SU-DHL-6 (cell line): ENCODE results near the gene SLX4.

ENCODE experiments used
- H2AFZ ChIP-seq: fragments of 200-600 bp; sonication (generic); 2 replicates; pipeline ENCODE4 v1.6.1; 2014; ENCODE audit warnings: low read depth, mild to moderate bottlenecking, moderate library complexity, mixed read lengths, antibody characterized with exemption, low read length; ENCODE audit not compliant: severe bottlenecking
- H3F3A ChIP-seq: fragments of 200-600 bp; shearing (Covaris generic); 2 replicates; pipeline ENCODE4 v1.6.0; 2016; ENCODE audit warnings: antibody characterized with exemption, mild to moderate bottlenecking; ENCODE audit not compliant: insufficient read depth
- H3K27ac ChIP-seq: fragments of 200-600 bp; sonication (generic); 2 replicates; pipeline ENCODE4 v1.5.1; 2016; ENCODE audit warnings: low read depth, mild to moderate bottlenecking, low read length, moderate library complexity, mixed read lengths
- H3K27me3 ChIP-seq: fragments of 200-600 bp; sonication (generic), shearing (Covaris generic); 2 replicates; pipeline ENCODE4 v1.6.0; 2014; ENCODE audit warnings: mild to moderate bottlenecking, low read length
- H3K36me3 ChIP-seq: fragments of 200-600 bp; sonication (generic); 2 replicates; pipeline ENCODE4 v1.6.1; 2014; ENCODE audit warnings: mild to moderate bottlenecking, low read length, mixed read lengths
- H3K4me2 ChIP-seq: fragments of 300-600, 200-600 bp; shearing (Covaris generic), sonication (generic); 2 replicates; pipeline ENCODE4 v1.6.0; 2014; ENCODE audit warnings: low read length, low read depth, mild to moderate bottlenecking; ENCODE audit not compliant: poor library complexity, severe bottlenecking
- H3K4me3 ChIP-seq: fragments of 200-600 bp; sonication (generic); 2 replicates; pipeline ENCODE4 v1.5.1; 2014; ENCODE audit warnings: antibody characterized with exemption, low read length, mild to moderate bottlenecking, mixed read lengths; ENCODE audit not compliant: insufficient read depth, poor library complexity, severe bottlenecking
- H3K79me2 ChIP-seq: fragments of 200-600 bp; sonication (generic); 2 replicates; pipeline ENCODE4 v1.6.1; 2014; ENCODE audit warnings: mild to moderate bottlenecking, low read length, moderate library complexity; ENCODE audit not compliant: insufficient read depth
- H3K9ac ChIP-seq: fragments of 200-600 bp; sonication (generic); 2 replicates; pipeline ENCODE4 v1.7.0; 2014; ENCODE audit warnings: mild to moderate bottlenecking, low read length
- H3K9me2 ChIP-seq: fragments of 200-600 bp; sonication (generic); replicated peaks from 2 replicates; pipeline ENCODE4 v1.6.1; 2014; ENCODE audit warnings: low read length; ENCODE audit not compliant: insufficient read depth
- H3K9me3 ChIP-seq: fragments of 200-600 bp; sonication (generic); 2 replicates; pipeline ENCODE4 v1.6.1; 2014; ENCODE audit warnings: low read length, mixed read lengths; ENCODE audit not compliant: insufficient read depth
- H4K20me1 ChIP-seq: fragments of 200-600 bp; sonication (generic); 2 replicates; pipeline ENCODE4 v1.6.1; 2014; ENCODE audit warnings: low read depth, mild to moderate bottlenecking, antibody characterized with exemption, low read length, moderate library complexity, mixed read lengths
- EZH2phosphoT487 ChIP-seq: fragments of 200-600 bp; sonication (generic), shearing (Covaris generic); conservative IDR thresholded peaks from 2 replicates; pipeline ENCODE4 v1.6.1; 2018; ENCODE audit warnings: mild to moderate bottlenecking, antibody characterized with exemption, low read length, moderate library complexity, mixed read lengths
- TF ChIP-seq, protein P1 (sequence below): fragments of 200-600 bp; sonication (generic); IDR thresholded peaks from one replicate; pipeline ENCODE4 v1.5.1; 2017; ENCODE audit warnings: antibody characterized with exemption, mild to moderate bottlenecking, low read length, moderate library complexity; ENCODE audit not compliant: insufficient read depth, poor library complexity, severe bottlenecking

The SLX4 gene

DNA sequence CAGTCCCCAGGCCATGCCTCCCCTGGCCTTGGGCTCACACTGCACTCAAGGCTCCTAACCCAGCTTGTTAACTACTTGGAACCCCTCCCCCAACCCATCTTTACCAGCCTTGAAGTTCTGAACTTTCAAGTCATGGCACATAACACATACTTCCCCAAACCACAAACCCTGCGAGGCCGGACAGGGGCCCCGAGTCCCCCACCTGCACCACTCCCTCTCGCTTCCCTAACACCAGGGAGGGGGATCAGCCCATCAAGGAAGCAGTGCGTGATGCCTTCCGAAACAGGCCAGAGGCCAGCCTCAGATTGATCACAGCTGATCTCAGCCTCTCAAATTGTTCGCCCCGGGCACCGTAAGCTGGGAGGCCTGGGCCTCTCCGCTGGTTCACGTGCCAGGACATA, 31.2 kb downstream of the SLX4 start:
- H3K79me2 ChIP-seq, result peaks cover 23% of the 10 kb centered on the region
- peak overlapping the region; percentile 77 for H3K4me2 ChIP-seq
- peak overlapping the region; percentile 54 for H3K9ac ChIP-seq
- no peaks in the 10 kb centered on the region for H3K36me3 ChIP-seq
- no peaks in the 10 kb centered on the region for H3K27me3 ChIP-seq
- H3F3A ChIP-seq, result peaks cover 35% of the 10 kb centered on the region
- H4K20me1 ChIP-seq, result no peaks in the 10 kb centered on the region
- H3K9me3 ChIP-seq, result no peaks in the 10 kb centered on the region
- TF ChIP-seq EZH2phosphoT487, result no peak
- TF ChIP-seq, protein P1, sequence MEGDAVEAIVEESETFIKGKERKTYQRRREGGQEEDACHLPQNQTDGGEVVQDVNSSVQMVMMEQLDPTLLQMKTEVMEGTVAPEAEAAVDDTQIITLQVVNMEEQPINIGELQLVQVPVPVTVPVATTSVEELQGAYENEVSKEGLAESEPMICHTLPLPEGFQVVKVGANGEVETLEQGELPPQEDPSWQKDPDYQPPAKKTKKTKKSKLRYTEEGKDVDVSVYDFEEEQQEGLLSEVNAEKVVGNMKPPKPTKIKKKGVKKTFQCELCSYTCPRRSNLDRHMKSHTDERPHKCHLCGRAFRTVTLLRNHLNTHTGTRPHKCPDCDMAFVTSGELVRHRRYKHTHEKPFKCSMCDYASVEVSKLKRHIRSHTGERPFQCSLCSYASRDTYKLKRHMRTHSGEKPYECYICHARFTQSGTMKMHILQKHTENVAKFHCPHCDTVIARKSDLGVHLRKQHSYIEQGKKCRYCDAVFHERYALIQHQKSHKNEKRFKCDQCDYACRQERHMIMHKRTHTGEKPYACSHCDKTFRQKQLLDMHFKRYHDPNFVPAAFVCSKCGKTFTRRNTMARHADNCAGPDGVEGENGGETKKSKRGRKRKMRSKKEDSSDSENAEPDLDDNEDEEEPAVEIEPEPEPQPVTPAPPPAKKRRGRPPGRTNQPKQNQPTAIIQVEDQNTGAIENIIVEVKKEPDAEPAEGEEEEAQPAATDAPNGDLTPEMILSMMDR, result no peak
- H3K9me2 ChIP-seq, result no peaks in the 10 kb centered on the region
- H2AFZ ChIP-seq, result no peak overlapping the region
- H3K27ac ChIP-seq, result peak overlapping the region; percentile 97
- H3K4me3 ChIP-seq, result no peak overlapping the region

DNA sequence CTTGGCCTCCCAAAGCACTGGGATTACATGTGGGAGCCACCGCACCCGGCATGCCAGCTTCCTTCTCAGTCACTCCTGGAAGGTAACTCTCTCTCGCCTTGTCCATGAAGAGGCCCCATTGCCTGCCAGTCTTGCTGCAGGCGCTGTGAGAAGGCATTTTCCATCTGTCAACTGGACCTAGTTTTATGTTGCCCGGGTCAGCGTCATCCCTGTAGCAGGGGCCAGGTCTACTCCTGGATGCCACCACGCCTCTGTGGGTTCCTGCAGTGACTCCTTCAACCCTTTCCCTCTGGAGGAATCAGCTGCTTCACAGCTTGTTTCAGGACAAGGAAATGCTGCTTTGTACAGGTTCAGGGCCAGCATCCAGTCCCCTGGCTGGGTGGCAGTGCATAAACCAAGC, 31.6 kb downstream of the SLX4 start:
- Histone ChIP-seq H2AFZ (no peak overlapping the region), H3K27me3 (no peaks in the 10 kb centered on the region), H3K79me2 (peaks cover 28% of the 10 kb centered on the region), H3K4me2 (peak overlapping the region; percentile 77), H3K9me3 (no peaks in the 10 kb centered on the region), H3K9me2 (no peaks in the 10 kb centered on the region), H3F3A (peaks cover 38% of the 10 kb centered on the region), H3K27ac (peak overlapping the region; percentile 97), H3K4me3 (no peak overlapping the region), H3K9ac (peak overlapping the region; percentile 54), H3K36me3 (no peaks in the 10 kb centered on the region), H4K20me1 (no peaks in the 10 kb centered on the region)
- TF ChIP-seq, protein P1, result no peak
- no peak for TF ChIP-seq EZH2phosphoT487

DNA sequence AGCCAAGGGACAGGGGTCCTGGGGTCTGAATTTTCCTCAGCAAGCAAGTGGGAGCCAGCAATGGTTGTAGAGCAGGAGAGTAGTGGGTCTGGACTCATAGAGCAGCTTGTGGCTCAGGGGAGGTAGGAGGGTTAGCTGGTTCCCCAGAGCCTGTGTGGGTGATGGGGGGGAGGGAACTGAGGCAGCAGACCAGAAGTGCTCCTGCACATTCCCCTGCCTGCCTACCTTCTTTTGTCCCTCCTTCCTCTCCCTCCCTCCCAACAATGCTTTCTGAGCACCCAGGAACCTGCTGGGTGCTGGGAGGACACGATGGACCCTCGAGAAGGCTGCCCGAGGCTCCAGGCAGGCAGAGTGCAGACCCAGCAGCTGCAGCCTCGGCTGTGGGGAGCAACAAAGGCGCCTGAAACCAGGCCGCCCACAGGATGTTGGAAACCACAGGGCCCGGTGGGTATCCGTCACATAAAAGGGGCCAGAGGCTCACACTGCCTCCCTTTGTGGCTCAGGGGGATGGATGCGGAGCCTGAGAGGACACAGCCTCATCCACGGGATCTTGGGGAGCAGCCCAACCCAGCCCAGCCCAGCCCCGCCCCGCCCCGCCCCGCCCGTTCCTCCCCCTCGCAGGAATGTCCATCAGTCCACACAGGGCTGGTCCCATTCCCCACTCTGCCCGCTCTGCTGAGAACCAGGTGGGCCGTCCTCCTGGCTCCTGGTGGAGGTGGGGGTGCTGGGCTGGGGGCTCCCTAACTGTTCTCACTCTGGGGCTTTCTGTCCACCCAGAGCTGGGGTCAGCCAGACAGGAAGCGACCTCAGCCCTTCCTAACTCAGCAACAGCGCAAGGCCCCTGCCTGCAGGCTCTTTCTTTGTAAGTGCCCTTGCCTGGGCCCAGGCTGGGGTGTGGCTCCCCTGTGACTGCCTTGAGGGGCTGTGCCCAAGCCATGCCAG, 32.5 kb downstream of the SLX4 start:
- TF ChIP-seq, protein P1, result no peak
- no peak for TF ChIP-seq EZH2phosphoT487
- no peak overlapping the region for H2AFZ ChIP-seq

More for the DNA sequence above, 32.5 kb downstream of the SLX4 start:
- peaks cover 37% of the 10 kb centered on the region for H3K79me2 ChIP-seq
- H3K4me3 ChIP-seq, result no peak overlapping the region
- H3K9me2 ChIP-seq, result no peaks in the 10 kb centered on the region
- peak overlapping the region; percentile 97 for H3K27ac ChIP-seq
- no peaks in the 10 kb centered on the region for H3K36me3 ChIP-seq
- peak overlapping the region; percentile 54 for H3K9ac ChIP-seq
- peak overlapping the region; percentile 77 for H3K4me2 ChIP-seq
- no peaks in the 10 kb centered on the region for H3K27me3 ChIP-seq
- H4K20me1 ChIP-seq, result no peaks in the 10 kb centered on the region
- H3K9me3 ChIP-seq, result no peaks in the 10 kb centered on the region
- H3F3A ChIP-seq, result peaks cover 39% of the 10 kb centered on the region
